ENCODE measurements around the gene ATOH8.

The ATOH8 gene

DNA sequence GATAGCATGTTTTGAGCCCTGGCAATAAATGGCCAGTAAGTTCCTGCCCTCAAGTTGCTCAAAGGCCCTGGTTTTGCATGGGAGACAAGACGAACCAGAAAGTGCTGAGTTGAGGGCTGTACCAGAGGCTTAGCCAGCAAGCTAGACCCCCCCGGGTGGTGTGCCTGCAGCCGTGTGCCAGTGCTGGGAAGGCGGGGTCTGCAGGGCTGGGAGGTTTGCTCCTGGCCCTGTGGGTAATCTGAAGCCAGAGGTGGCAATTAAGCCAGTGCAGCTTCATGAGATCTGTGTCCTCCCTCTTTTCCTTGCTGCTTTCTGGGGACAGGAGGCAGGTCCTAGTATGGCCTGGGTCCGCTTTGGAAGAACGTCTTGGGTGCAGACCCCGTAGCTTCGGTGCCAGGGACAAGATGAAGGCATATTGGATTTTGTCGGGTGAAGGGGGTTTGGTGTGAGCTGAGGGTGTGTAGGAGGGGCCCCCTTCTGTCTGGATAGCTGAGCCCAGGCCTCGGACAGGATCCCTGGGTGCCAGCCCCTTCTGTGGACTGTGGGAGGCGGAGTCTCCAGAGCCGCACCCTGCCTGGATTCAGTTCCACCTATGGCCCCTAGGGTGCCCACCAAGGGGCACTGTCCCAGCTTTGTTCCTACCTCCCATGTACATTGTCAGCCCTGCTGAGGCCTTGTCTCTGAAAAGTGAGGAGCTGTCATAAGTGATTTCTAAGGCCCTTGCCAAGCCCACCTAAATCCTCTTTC, 15.6 kb downstream of the ATOH8 start:
- H3K36me3 Mint-ChIP-seq (ENCODE audit: insufficient read depth) = no peaks in the 10 kb centered on the region
- peaks cover 58 to 94% of the 10 kb centered on the region in 2 donors for H3K27me3 Mint-ChIP-seq
- no peak overlapping the region for H3K4me3 Mint-ChIP-seq
- ATAC-seq (replicated peaks) (no peak), DNase-seq (no peak)
- H3K9me3 Mint-ChIP-seq = no peaks in the 10 kb centered on the region
- peaks cover 6 to 15% of the 10 kb centered on the region in 2 donors for H3K4me1 Mint-ChIP-seq (ENCODE audit: low read depth in 2 of 2)
- no peak overlapping the region for H3K27ac Mint-ChIP-seq

DNA sequence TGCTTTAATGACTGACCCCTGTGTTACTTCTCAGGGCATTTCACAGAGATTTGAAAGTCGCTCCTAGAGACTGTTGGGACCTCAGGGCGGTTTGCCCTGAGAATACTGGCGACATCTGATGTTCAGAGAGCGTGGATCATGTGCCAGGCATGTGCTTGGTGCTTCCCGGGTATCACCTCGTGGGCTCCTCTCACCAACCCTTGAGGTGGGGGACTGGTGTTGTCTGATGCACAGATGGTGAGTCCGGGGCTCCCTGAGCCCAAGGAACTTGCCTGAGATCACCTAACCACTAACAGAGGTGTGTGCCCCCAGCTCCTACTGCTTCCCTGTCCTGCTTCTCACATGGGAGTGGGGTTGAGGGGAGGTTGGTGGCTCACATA, 16.2 kb downstream of the ATOH8 start:
- Mint-ChIP-seq H3K36me3 (ENCODE audit: insufficient read depth) (no peaks in the 10 kb centered on the region), H3K27ac (no peak overlapping the region), H3K4me3 (no peak overlapping the region), H3K4me1 (ENCODE audit: low read depth in 2 of 2) (peaks cover 6 to 15% of the 10 kb centered on the region in 2 donors), H3K9me3 (no peaks in the 10 kb centered on the region), H3K27me3 (peaks cover 57 to 90% of the 10 kb centered on the region in 2 donors)
- no peak for DNase-seq
- ATAC-seq (replicated peaks) = no peak

GRCh38 chr2:85770369-85770768, 16.6 kb downstream of the ATOH8 start:
- Mint-ChIP-seq H3K36me3 (ENCODE audit: insufficient read depth) (no peaks in the 10 kb centered on the region), H3K27ac (no peak overlapping the region), H3K27me3 (peaks cover 53 to 86% of the 10 kb centered on the region in 2 donors), H3K4me1 (ENCODE audit: low read depth in 2 of 2) (peaks cover 2 to 13% of the 10 kb centered on the region in 2 donors), H3K9me3 (no peaks in the 10 kb centered on the region), H3K4me3 (no peak overlapping the region)
- DNase-seq = no peak
- no peak for ATAC-seq (replicated peaks)

GRCh38 chr2:85770786-85771409, 17.1 kb downstream of the ATOH8 start:
- H3K27ac Mint-ChIP-seq = no peak overlapping the region
- H3K36me3 Mint-ChIP-seq (ENCODE audit: insufficient read depth) = no peaks in the 10 kb centered on the region
- peaks cover 47 to 81% of the 10 kb centered on the region in 2 donors for H3K27me3 Mint-ChIP-seq
- ATAC-seq (replicated peaks) (no peak), DNase-seq (no peak)
- H3K4me3 Mint-ChIP-seq = no peak overlapping the region
- H3K4me1 Mint-ChIP-seq (ENCODE audit: low read depth in 2 of 2) = peaks cover 0 to 12% of the 10 kb centered on the region in 2 donors
- H3K9me3 Mint-ChIP-seq = no peaks in the 10 kb centered on the region

DNA sequence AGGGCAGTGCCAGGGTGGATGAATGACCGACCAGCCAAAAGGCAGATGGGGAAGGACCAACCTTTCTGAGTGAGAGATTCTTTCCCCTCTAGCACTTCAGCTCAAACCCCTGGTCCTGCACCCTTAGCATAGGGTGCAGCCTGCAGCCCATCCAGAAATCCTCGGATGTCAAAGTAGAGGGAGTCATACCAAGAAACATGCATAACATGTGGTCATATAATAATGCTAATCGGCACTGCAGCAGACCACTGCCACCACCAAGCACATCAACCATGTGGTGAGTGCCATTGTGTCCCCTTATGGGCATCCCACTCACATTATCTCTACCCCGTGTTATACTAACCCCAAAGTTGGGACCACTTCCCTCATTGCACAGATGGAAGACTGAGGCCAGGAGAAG, 17.7 kb downstream of the ATOH8 start:
- Mint-ChIP-seq H3K4me1 (ENCODE audit: low read depth in 2 of 2) (peaks cover 0 to 10% of the 10 kb centered on the region in 2 donors), H3K36me3 (ENCODE audit: insufficient read depth) (no peaks in the 10 kb centered on the region), H3K27me3 (peaks cover 47 to 75% of the 10 kb centered on the region in 2 donors), H3K27ac (no peak overlapping the region), H3K9me3 (no peaks in the 10 kb centered on the region), H3K4me3 (no peak overlapping the region)
- DNase-seq (no peak), ATAC-seq (replicated peaks) (no peak)

DNA sequence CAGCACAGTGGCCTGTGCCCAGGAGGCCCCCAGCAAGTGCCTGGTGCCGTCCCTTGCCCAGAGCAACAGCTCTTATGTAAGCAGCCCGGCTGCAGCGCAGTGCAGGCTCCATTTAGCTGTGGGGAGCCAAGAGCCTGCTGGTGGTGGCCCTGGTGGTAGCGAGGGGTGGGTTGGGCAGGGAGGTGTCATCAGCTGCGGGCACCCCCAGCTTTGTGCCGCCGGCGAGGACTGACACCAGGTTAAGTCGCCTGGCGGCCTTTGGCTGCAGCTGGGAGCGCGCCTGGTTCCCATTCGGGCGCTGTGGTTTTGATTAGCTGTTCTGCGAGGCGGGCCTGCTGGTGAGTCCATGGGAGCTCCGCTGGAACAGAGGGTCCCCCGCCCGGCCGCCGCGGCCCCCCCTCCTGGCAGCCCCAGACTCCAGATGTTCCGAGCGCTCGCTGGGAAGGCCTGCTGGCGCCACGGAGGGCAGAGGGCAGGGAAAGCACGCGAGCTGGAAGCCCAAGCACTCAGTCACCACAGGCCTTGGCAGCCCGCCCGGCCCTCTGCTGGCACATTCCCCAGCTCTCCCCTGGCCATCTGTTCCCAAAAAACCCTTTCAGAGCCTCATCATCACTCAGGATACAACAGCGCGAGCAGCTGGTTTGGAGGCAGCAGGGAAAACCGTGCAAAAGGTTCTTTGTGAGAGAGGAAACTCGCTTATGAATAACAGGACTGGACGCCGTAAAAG, 18.4 kb downstream of the ATOH8 start:
- DNase-seq = no peak
- H3K4me3 Mint-ChIP-seq = no peak overlapping the region

GRCh38 chr2:85772841-85773491, 19.2 kb downstream of the ATOH8 start:
- ATAC-seq (replicated peaks) = no peak
- Mint-ChIP-seq H3K27me3 (peaks cover 57 to 65% of the 10 kb centered on the region in 2 donors), H3K27ac (peak overlapping the region in 1 of 2 donors; percentile 6), H3K4me3 (no peak overlapping the region), H3K4me1 (ENCODE audit: low read depth in 2 of 2) (peaks cover 0 to 7% of the 10 kb centered on the region in 2 donors), H3K9me3 (no peaks in the 10 kb centered on the region), H3K36me3 (ENCODE audit: insufficient read depth) (no peaks in the 10 kb centered on the region)
- DNase-seq = no peak

More for the DNA sequence above, 18.4 kb downstream of the ATOH8 start:
- Mint-ChIP-seq H3K27me3 (peaks cover 49 to 68% of the 10 kb centered on the region in 2 donors), H3K27ac (no peak overlapping the region), H3K36me3 (ENCODE audit: insufficient read depth) (no peaks in the 10 kb centered on the region), H3K4me1 (ENCODE audit: low read depth in 2 of 2) (peaks cover 0 to 7% of the 10 kb centered on the region in 2 donors), H3K9me3 (no peaks in the 10 kb centered on the region)
- no peak for ATAC-seq (replicated peaks)

- no peak overlapping the region for H3K4me3 Mint-ChIP-seq
Measured at GRCh38 chr2:85773692-85774091, 19.9 kb downstream of the ATOH8 start.

DNA sequence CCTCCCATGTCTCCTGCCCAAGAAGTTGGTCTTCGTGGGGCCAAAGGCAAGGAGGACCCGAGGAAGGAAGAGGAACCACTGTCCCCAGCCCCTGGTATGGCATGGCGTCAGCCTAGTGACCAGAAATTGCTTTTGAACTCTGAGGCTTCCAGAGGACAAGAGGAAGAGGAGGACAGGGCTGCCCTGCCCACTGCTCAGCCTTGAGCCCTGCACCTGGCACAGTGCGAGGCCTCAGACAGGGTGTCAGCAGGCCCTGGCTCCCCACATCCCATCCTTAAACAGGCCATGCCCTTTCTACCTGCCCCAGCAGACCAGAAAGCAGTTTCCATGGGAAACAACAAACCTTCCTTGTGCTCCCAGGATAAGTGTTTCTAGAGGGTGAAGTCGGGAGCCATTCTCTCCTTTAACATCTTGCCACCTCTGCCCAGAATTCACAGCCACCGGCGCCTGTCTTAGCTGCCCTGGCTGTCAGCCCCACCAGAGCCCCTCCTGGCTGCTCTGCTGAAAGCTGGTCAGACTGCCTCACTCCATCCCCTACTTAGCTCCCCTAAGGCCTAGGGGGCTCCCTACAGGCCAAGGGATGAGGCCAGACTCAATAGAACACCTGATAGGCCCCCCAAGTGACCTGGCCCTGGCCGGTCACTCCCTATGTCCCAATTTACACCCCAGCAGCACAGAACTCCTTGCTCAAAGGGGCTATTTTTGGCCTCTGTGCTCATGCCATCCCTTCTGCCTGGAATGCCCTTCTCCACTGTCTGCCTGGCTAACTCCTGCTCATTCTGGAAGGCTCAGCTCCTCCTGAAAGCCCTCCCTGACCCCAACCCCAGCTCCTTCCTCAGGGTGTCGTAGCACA, 20.6 kb downstream of the ATOH8 start:
- Mint-ChIP-seq H3K9me3 (no peaks in the 10 kb centered on the region), H3K4me1 (ENCODE audit: low read depth in 2 of 2) (peaks cover 0 to 9% of the 10 kb centered on the region in 2 donors), H3K27me3 (peaks cover 51 to 57% of the 10 kb centered on the region in 2 donors), H3K4me3 (no peak overlapping the region), H3K27ac (no peak overlapping the region), H3K36me3 (ENCODE audit: insufficient read depth) (no peaks in the 10 kb centered on the region)
- no peak for DNase-seq
- ATAC-seq (replicated peaks) = no peak

More at GRCh38 chr2:85773692-85774091, 19.9 kb downstream of the ATOH8 start:
- H3K4me1 Mint-ChIP-seq (ENCODE audit: low read depth in 2 of 2) = peaks cover 0 to 7% of the 10 kb centered on the region in 2 donors
- no peak overlapping the region for H3K27ac Mint-ChIP-seq
- H3K36me3 Mint-ChIP-seq (ENCODE audit: insufficient read depth) = no peaks in the 10 kb centered on the region
- H3K27me3 Mint-ChIP-seq = peaks cover 57 to 61% of the 10 kb centered on the region in 2 donors
- ATAC-seq (replicated peaks) = no peak
- no peak for DNase-seq
- H3K9me3 Mint-ChIP-seq = no peaks in the 10 kb centered on the region

- H3K4me3 Mint-ChIP-seq = no peak overlapping the region
- DNase-seq (peak in 2 of 3 experiments; percentile 18), ATAC-seq (replicated peaks) (peak; percentile 91)
- peaks cover 37 to 51% of the 10 kb centered on the region in 2 donors for H3K27me3 Mint-ChIP-seq
- peak overlapping the region in 1 of 2 donors; percentile 8 for H3K27ac Mint-ChIP-seq
- H3K4me1 Mint-ChIP-seq (ENCODE audit: low read depth in 2 of 2) = peaks cover 0 to 9% of the 10 kb centered on the region in 2 donors
- H3K9me3 Mint-ChIP-seq = no peaks in the 10 kb centered on the region
- H3K36me3 Mint-ChIP-seq (ENCODE audit: insufficient read depth) = no peaks in the 10 kb centered on the region
Measured at GRCh38 chr2:85775406-85776381, 21.9 kb downstream of the ATOH8 start.

GRCh38 chr2:85776672-85777071, 22.9 kb downstream of the ATOH8 start:
- no peak for DNase-seq
- Mint-ChIP-seq H3K4me3 (no peak overlapping the region), H3K27me3 (peaks cover 28 to 41% of the 10 kb centered on the region in 2 donors), H3K9me3 (no peaks in the 10 kb centered on the region), H3K4me1 (ENCODE audit: low read depth in 2 of 2) (peaks cover 0 to 8% of the 10 kb centered on the region in 2 donors), H3K36me3 (ENCODE audit: insufficient read depth) (no peaks in the 10 kb centered on the region), H3K27ac (no peak overlapping the region)
- ATAC-seq (replicated peaks) = no peak

DNA sequence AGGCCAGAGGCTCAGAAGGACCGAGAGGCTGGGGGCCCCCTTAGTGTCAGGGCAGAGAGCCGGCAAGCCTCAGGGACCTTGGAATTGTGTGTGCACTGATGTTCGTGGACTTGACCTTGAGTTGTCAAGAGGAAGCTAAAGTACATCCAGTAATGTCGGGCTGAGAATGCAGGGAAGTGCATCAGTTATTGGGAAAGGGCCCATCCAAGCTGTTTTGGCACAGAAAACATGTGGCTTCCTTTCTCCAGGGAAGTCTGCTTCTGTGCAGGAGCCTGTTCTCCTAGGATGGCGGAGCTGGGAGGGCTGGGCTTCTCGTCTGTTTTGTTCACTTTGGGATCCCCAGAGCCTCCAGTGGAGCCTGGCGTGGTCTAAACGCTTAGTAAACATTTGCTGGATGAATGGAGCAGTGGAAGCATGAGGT, 23.7 kb downstream of the ATOH8 start:
- Mint-ChIP-seq H3K27ac (no peak overlapping the region), H3K9me3 (no peaks in the 10 kb centered on the region), H3K27me3 (peaks cover 21 to 38% of the 10 kb centered on the region in 2 donors), H3K36me3 (ENCODE audit: insufficient read depth) (no peaks in the 10 kb centered on the region), H3K4me1 (ENCODE audit: low read depth in 2 of 2) (peaks cover 0 to 5% of the 10 kb centered on the region in 2 donors), H3K4me3 (no peak overlapping the region)
- ATAC-seq (replicated peaks) (no peak), DNase-seq (no peak)
